Neural cell (in vitro differentiated cells): ENCODE results near the gene AKIRIN1. TPM values are rescaled to one million over a fixed set of nuclear protein-coding genes. Genes with fewer than 3 reads are reported as not detected.

Experiments used
- H2AFZ ChIP-seq: fragments of 200-600, 300-800 bp; sonication (generic), shearing (Covaris generic); 2 replicates; pipeline ENCODE4 v1.6.0; 2014; ENCODE audit warnings: low read depth, mild to moderate bottlenecking, antibody characterized with exemption, low read length, moderate library complexity
- H3F3A ChIP-seq: fragments of 200-600 bp; shearing (Covaris generic); 2 replicates; pipeline ENCODE4 v1.6.1; 2016; ENCODE audit warnings: mild to moderate bottlenecking, moderate library complexity, mixed read lengths, antibody characterized with exemption, low read length; ENCODE audit not compliant: insufficient read depth, poor library complexity, severe bottlenecking
- H3K27ac ChIP-seq: fragments of 200-600, 300-800 bp; sonication (generic), shearing (Covaris generic); 2 replicates; pipeline ENCODE4 v1.5.1; 2014; ENCODE audit warnings: mild to moderate bottlenecking, low read length, moderate library complexity
- H3K27me3 ChIP-seq: fragments of 300-800, 200-600 bp; sonication (generic), shearing (Covaris generic); 2 replicates; pipeline ENCODE4 v1.6.0; 2014; ENCODE audit warnings: mild to moderate bottlenecking, low read depth, low read length, moderate library complexity; ENCODE audit not compliant: insufficient read depth
- H3K36me3 ChIP-seq: fragments of 300-800, 200-600 bp; sonication (generic), shearing (Covaris generic); 2 replicates; pipeline ENCODE4 v1.5.1; 2014; ENCODE audit warnings: mild to moderate bottlenecking, antibody characterized with exemption, low read length, moderate library complexity; ENCODE audit not compliant: insufficient read depth
- H3K4me2 ChIP-seq: fragments of 300-800, 200-600 bp; sonication (generic), shearing (Covaris generic); 2 replicates; pipeline ENCODE4 v1.6.0; 2014; ENCODE audit warnings: mild to moderate bottlenecking, low read length
- H3K4me3 ChIP-seq: fragments of 300-800, 200-600 bp; sonication (generic), shearing (Covaris generic); 2 replicates; pipeline ENCODE4 v1.5.1; 2014; ENCODE audit warnings: mild to moderate bottlenecking, low read length, moderate library complexity
- H3K79me2 ChIP-seq: fragments of 200-600 bp; shearing (Covaris generic); replicated peaks from 2 replicates; pipeline ENCODE4 v1.6.0; 2014; ENCODE audit warnings: mild to moderate bottlenecking, low read length, moderate library complexity; ENCODE audit not compliant: insufficient read depth
- H3K9ac ChIP-seq: fragments of 300-800, 200-600 bp; sonication (generic), shearing (Covaris generic); 2 replicates; pipeline ENCODE4 v1.6.1; 2016; ENCODE audit warnings: mild to moderate bottlenecking, low read length, mixed read lengths
- H3K9me2 ChIP-seq: fragments of 200-600 bp; shearing (Covaris generic); 2 replicates; pipeline ENCODE4 v1.6.1; 2016; ENCODE audit warnings: mild to moderate bottlenecking, low read length, mixed read lengths; ENCODE audit not compliant: insufficient read depth
- H3K9me3 ChIP-seq: fragments of 200-600, 300-800 bp; sonication (generic), shearing (Covaris generic); 2 replicates; pipeline ENCODE4 v1.6.1; 2016; ENCODE audit warnings: mild to moderate bottlenecking, mixed run types, low read length, moderate library complexity, mixed read lengths
- H4K20me1 ChIP-seq: fragments of 200-600 bp; shearing (Covaris generic); 2 replicates; pipeline ENCODE4 v1.6.1; 2016; ENCODE audit warnings: mild to moderate bottlenecking, mixed run types; ENCODE audit not compliant: insufficient read depth
- EP300 ChIP-seq: fragments of 450-650 bp; conservative IDR thresholded peaks from 2 replicates; pipeline ENCODE4 v1.6.1; 2014; ENCODE audit warnings: antibody characterized with exemption, mild to moderate bottlenecking, moderate library complexity; ENCODE audit not compliant: poor library complexity, severe bottlenecking
- EZH2 ChIP-seq: fragments of 200-600, 300-800 bp; shearing (Covaris generic), sonication (generic); IDR thresholded peaks from 2 replicates; pipeline ENCODE4 v1.6.1; 2014; ENCODE audit warnings: antibody characterized with exemption, low read length, borderline replicate concordance, mild to moderate bottlenecking; ENCODE audit not compliant: insufficient read depth, poor library complexity, severe bottlenecking
- MXI1 ChIP-seq: fragments of 450-650 bp; conservative IDR thresholded peaks from 2 replicates; pipeline ENCODE4 v1.6.1; 2014; ENCODE audit warnings: antibody characterized with exemption, mild to moderate bottlenecking; ENCODE audit not compliant: poor library complexity, severe bottlenecking
- POLR2AphosphoS5 ChIP-seq: IDR thresholded peaks from 2 replicates; pipeline ENCODE4 v1.6.1; 2012
- RAD21 ChIP-seq: fragments of 450-650 bp; conservative IDR thresholded peaks from 2 replicates; pipeline ENCODE4 v1.6.1; 2014; ENCODE audit warnings: antibody characterized with exemption, mild to moderate bottlenecking, moderate library complexity
- REST ChIP-seq: IDR thresholded peaks from 2 replicates; pipeline ENCODE4 v1.6.1; 2012; ENCODE audit warnings: borderline replicate concordance
- SMC3 ChIP-seq: fragments of 450-650 bp; conservative IDR thresholded peaks from 2 replicates; pipeline ENCODE4 v1.6.1; 2014; ENCODE audit warnings: antibody characterized with exemption, mild to moderate bottlenecking, moderate library complexity; ENCODE audit not compliant: poor library complexity
- TAF1 ChIP-seq: IDR thresholded peaks from 2 replicates; pipeline ENCODE4 v1.6.1; 2012; ENCODE audit warnings: low read depth
- polyA plus RNA-seq: library from polyadenylated mRNA; depleted of rRNA; stranded (reverse); fragments of >200 nt; gene quantifications from 2 replicates; pipeline ENCODE4 v1.2.3, GENCODE V29; 2014
- TF ChIP-seq, protein P1 (sequence below): fragments of 450-650 bp; IDR thresholded peaks from 2 replicates; pipeline ENCODE4 v1.5.1; 2014; ENCODE audit warnings: antibody characterized with exemption, mild to moderate bottlenecking, moderate library complexity; ENCODE audit not compliant: poor library complexity, severe bottlenecking

Gene AKIRIN1
- polyA plus RNA-seq, 1 donor from 2014 or later = 181 TPM

- Histone ChIP-seq H3K79me2 (peaks cover 24% of the 10 kb centered on the region), H3F3A (no peaks in the 10 kb centered on the region), H3K27ac (no peak overlapping the region), H3K4me2 (no peak overlapping the region), H2AFZ (no peak overlapping the region), H4K20me1 (peaks cover 3% of the 10 kb centered on the region), H3K9ac (no peak overlapping the region), H3K36me3 (peaks cover 15% of the 10 kb centered on the region), H3K27me3 (no peaks in the 10 kb centered on the region), H3K9me2 (no peaks in the 10 kb centered on the region), H3K9me3 (no peaks in the 10 kb centered on the region), H3K4me3 (no peak overlapping the region)
- TF ChIP-seq, protein P1, sequence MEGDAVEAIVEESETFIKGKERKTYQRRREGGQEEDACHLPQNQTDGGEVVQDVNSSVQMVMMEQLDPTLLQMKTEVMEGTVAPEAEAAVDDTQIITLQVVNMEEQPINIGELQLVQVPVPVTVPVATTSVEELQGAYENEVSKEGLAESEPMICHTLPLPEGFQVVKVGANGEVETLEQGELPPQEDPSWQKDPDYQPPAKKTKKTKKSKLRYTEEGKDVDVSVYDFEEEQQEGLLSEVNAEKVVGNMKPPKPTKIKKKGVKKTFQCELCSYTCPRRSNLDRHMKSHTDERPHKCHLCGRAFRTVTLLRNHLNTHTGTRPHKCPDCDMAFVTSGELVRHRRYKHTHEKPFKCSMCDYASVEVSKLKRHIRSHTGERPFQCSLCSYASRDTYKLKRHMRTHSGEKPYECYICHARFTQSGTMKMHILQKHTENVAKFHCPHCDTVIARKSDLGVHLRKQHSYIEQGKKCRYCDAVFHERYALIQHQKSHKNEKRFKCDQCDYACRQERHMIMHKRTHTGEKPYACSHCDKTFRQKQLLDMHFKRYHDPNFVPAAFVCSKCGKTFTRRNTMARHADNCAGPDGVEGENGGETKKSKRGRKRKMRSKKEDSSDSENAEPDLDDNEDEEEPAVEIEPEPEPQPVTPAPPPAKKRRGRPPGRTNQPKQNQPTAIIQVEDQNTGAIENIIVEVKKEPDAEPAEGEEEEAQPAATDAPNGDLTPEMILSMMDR = no peak
- TF ChIP-seq EP300 (no peak), REST (no peak), EZH2 (no peak), POLR2AphosphoS5 (no peak), TAF1 (no peak), MXI1 (no peak)
These were observed 10.7 kb downstream of the AKIRIN1 start for GRCh38 chr1:39001516-39002421.

DNA sequence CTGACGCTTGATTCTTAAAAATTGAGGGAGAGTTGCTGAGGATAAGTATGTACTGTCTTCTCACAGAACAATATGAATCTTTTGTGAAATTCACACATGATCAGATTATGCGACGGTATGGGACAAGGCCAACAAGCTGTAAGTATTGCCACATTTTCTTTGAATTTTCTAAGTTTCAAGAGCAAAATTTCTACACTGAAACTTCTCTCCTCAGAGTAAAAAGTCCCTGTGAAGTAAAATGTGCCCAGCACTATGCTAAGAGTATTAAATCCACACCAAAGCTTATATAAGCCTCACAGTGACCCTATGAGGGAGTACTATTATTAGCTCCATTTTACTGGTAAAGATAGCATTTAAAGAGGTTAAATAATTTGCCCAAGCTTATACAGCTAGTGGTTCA, 12.2 kb downstream of the AKIRIN1 start:
- Histone ChIP-seq H3K9me3 (no peaks in the 10 kb centered on the region), H3K9ac (no peak overlapping the region), H2AFZ (no peak overlapping the region), H3K4me2 (no peak overlapping the region), H3K4me3 (no peak overlapping the region), H4K20me1 (peaks cover 3% of the 10 kb centered on the region), H3K27me3 (no peaks in the 10 kb centered on the region), H3K79me2 (peaks cover 9% of the 10 kb centered on the region), H3K27ac (no peak overlapping the region), H3K9me2 (no peaks in the 10 kb centered on the region), H3K36me3 (peaks cover 15% of the 10 kb centered on the region), H3F3A (no peaks in the 10 kb centered on the region)
- TF ChIP-seq MXI1 = no peak
- TF ChIP-seq TAF1 = no peak
- no peak for TF ChIP-seq SMC3
- TF ChIP-seq EZH2 = no peak
- TF ChIP-seq REST = no peak
- TF ChIP-seq EP300 = no peak
- no peak for TF ChIP-seq RAD21
- TF ChIP-seq, protein P1 = no peak
- TF ChIP-seq POLR2AphosphoS5 = no peak
